ENCODE measurements around the gene MRPL58. TPM values are rescaled to one million over a fixed set of nuclear protein-coding genes. Genes with fewer than 3 reads are reported as not detected.
"Not testable (repeated sequence)": the region's sequence is repeated elsewhere in the genome, so short reads cannot be mapped to it uniquely, and the experiment has no call there.

MRPL58 gene
- polyA plus RNA-seq, 1 experiment, result 53.7 TPM

GRCh38 chr17:74979408-74980146 is 32.9 kb upstream of the MRPL58 start:
- DNase-seq (ENCODE audit: low read depth, low spot score), result no peak
- CTCF ChIA-PET, result interaction anchor here (1.0 kb wide), 1 partner anchor 134 kb away, joined by 3 read pairs; no protein-coding TSS in a partner anchor
- Histone ChIP-seq H3K27me3 (ENCODE audit: control insufficient read depth, insufficient read depth, low read length) (peaks cover 7% of the 10 kb centered on the region), H3K4me3 (ENCODE audit: low read depth, low read length) (no peak overlapping the region), H3K9me3 (ENCODE audit: control insufficient read depth, insufficient read depth, low read length) (no peaks in the 10 kb centered on the region), H3K27ac (ENCODE audit: low read depth, low read length) (no peak overlapping the region)
- POLR2A ChIA-PET, result interaction anchor here (0.6 kb wide), 1 partner anchor 33 kb away, joined by 3 read pairs; no protein-coding TSS in a partner anchor
- no peak for TF ChIP-seq CTCF (IDR thresholded peaks at IDR 0.05; ENCODE audit: low read depth, low read length)

- H3K4me3 ChIP-seq (ENCODE audit: low read depth, low read length), result peak overlapping the region; percentile 72
- TF ChIP-seq CTCF (IDR thresholded peaks at IDR 0.05; ENCODE audit: low read depth, low read length), result no peak
- peaks cover 3% of the 10 kb centered on the region for H3K27me3 ChIP-seq (ENCODE audit: control insufficient read depth, insufficient read depth, low read length)
- H3K9me3 ChIP-seq (ENCODE audit: control insufficient read depth, insufficient read depth, low read length), result no peaks in the 10 kb centered on the region
- CTCF ChIA-PET, result no interaction called here
- no peak overlapping the region for H3K27ac ChIP-seq (ENCODE audit: low read depth, low read length)
- no peak for DNase-seq (ENCODE audit: low read depth, low spot score)
- POLR2A ChIA-PET, result no interaction called here
Observed at GRCh38 chr17:74981318-74981978, 31.0 kb upstream of the MRPL58 start.

GRCh38 chr17:74981979-74982662 is 30.3 kb upstream of the MRPL58 start:
- no peak for TF ChIP-seq CTCF (IDR thresholded peaks at IDR 0.05; ENCODE audit: low read depth, low read length)
- no peak for DNase-seq (ENCODE audit: low read depth, low spot score)
- ChIA-PET POLR2A (interaction anchor here (2.1 kb wide), 1 partner anchor 31 kb away, joined by 4 read pairs; the partner anchor contains the start of gene MRPL58), CTCF (interaction anchor here (0.6 to 1.7 kb wide), 3 partner anchors 20 to 31 kb away, joined by 3 to 8 read pairs (median 5); partner anchors contain the start of gene MRPL58)
- no peaks in the 10 kb centered on the region for H3K9me3 ChIP-seq (ENCODE audit: control insufficient read depth, insufficient read depth, low read length)
- H3K4me3 ChIP-seq (ENCODE audit: low read depth, low read length), result peak overlapping the region; percentile 72
- H3K27ac ChIP-seq (ENCODE audit: low read depth, low read length), result peak overlapping the region; percentile 11
- H3K27me3 ChIP-seq (ENCODE audit: control insufficient read depth, insufficient read depth, low read length), result peaks cover 3% of the 10 kb centered on the region

- CTCF ChIA-PET, result interaction anchor here (0.6 to 1.7 kb wide), 5 partner anchors 21 to 132 kb away, joined by 3 to 10 read pairs (median 5); partner anchors contain the start of gene MRPL58
- POLR2A ChIA-PET, result interaction anchor here (2.1 kb wide), 1 partner anchor 30 kb away, joined by 4 read pairs; the partner anchor contains the start of gene MRPL58
- DNase-seq (ENCODE audit: low read depth, low spot score); H3K9me3 ChIP-seq (ENCODE audit: control insufficient read depth, insufficient read depth, low read length); H3K27me3 ChIP-seq (ENCODE audit: control insufficient read depth, insufficient read depth, low read length): not testable (repeated sequence)
- Histone ChIP-seq H3K4me3 (ENCODE audit: low read depth, low read length) (peak overlapping the region; percentile 72), H3K27ac (ENCODE audit: low read depth, low read length) (peak overlapping the region; percentile 11)
Observed at GRCh38 chr17:74982663-74983313, 29.7 kb upstream of the MRPL58 start.

GRCh38 chr17:74986206-74986576 is 26.3 kb upstream of the MRPL58 start:
- no peak for TF ChIP-seq CTCF (IDR thresholded peaks at IDR 0.05; ENCODE audit: low read depth, low read length)
- Histone ChIP-seq H3K27me3 (ENCODE audit: control insufficient read depth, insufficient read depth, low read length) (no peaks in the 10 kb centered on the region), H3K4me3 (ENCODE audit: low read depth, low read length) (no peak overlapping the region), H3K9me3 (ENCODE audit: control insufficient read depth, insufficient read depth, low read length) (no peaks in the 10 kb centered on the region; the same call in 1 of the 2 replicates), H3K27ac (ENCODE audit: low read depth, low read length) (no peak overlapping the region)
- CTCF ChIA-PET, result interaction anchor here (1.1 kb wide), 1 partner anchor 11 kb away, joined by 3 read pairs; no protein-coding TSS in a partner anchor
- DNase-seq (ENCODE audit: low read depth, low spot score), result no peak
- POLR2A ChIA-PET, result interaction anchor here (0.7 kb wide), 1 partner anchor 131 kb away, joined by 4 read pairs; no protein-coding TSS in a partner anchor

All from AG04450 (cell line).